GM21528 (cell line): ENCODE measurements around the gene ABLIM1.

ENCODE experiments used
- ATAC-seq: cut with Tn5 transposase; IDR thresholded peaks from one replicate; pipeline ENCODE4 v1.9.1; 2021; ENCODE audit warnings: mild to moderate bottlenecking, moderate library complexity; ENCODE audit not compliant: unreplicated experiment, low FRiP score

ABLIM1 gene

DNA sequence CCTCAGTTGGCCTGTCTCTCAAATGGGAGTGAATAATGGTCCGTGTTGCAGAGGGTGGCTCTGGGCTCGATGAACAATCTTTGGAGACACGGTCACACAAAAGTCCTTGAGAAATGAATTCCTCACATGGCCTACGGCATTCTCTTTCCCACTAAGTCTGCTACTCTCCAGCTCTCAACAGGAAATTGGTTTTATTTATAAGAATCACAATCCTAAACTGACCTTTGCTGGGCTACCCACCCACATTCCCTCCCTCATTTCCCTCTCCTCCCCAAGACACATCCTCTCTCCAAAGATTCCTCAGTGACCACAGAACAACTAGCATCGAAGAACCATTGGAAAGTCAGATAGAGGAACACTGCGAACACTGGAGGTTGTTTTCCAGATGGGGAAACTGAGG, 258.5 kb downstream of the ABLIM1 start:
- no peak for ATAC-seq

DNA sequence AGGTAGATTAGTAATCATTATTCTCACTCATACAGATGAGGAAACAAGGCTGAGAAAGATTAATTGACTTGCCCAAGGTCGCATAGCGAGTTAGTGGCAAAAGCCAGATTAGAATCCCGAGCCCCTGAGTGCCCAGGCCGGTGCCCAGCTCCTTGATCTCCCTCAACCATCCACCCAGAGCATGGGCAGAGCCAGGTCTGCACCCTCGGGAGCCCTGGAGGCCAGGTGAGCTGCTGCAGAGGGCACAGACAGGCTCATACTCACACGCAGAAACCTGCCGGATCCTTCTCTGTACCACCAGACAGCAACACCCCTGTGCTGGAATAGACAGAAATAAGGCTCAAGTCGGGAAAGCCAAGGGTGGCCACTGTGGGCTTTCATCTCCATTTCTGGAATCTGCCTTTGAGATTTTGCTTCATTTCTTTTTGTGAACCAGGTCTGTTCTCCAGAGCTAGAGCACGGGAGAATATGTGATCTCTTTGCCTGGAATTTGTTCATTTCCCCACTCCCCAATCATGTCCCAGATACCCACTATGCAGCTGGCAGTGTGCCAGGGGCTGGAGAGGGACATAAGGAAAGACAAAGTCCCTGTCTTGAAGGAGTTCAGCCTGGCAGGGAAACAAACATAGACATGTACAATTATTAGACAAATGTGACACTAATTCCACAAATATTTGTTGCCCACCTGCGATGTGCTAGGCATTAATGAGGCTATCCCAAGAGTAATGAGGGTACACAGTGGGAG, 259.3 kb downstream of the ABLIM1 start:
- no peak for ATAC-seq

DNA sequence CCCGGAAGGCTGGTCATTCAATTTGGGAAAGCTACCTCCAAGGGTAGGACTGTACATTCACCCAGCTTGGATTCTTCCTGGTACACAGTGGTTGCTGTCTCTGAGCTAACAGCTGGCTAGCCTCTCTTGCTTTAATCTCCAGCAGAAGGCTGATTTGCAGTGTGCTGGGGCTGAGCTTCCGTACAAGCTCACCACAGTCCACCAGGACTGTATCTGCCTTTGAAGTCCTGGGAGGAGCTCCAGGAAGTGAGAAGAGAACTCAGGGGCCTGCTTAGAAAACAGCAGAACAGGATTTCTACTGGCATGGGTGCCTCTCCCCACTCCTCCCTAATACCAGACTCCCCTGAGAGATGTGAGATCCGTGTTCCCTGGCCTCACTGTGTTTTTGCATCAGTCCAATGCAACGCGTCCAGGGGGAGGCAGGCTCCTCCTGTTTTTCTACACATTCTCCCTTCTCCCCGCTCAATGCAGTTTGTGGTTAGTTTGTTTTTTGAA, 260.4 kb downstream of the ABLIM1 start:
- ATAC-seq: no peak

DNA sequence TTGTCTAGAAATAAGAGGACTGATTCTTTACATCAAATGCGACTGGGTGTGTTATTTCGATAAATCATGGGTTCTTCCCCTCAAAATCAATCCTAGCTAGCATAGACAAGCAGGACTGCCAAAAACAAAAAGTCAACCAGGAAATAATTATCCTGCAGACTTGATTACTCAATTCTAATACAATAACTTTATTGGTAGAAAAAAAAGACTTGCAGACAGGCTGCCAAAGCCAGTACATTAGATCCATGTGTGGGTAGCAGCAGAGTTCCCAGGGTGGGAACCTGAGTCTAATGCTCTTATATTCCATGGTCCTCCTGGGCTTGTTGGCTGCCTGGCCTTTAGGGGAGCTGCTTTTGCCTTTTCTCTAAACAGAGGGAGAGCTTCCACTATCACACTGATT, 261.6 kb downstream of the ABLIM1 start:
- no peak for ATAC-seq

DNA sequence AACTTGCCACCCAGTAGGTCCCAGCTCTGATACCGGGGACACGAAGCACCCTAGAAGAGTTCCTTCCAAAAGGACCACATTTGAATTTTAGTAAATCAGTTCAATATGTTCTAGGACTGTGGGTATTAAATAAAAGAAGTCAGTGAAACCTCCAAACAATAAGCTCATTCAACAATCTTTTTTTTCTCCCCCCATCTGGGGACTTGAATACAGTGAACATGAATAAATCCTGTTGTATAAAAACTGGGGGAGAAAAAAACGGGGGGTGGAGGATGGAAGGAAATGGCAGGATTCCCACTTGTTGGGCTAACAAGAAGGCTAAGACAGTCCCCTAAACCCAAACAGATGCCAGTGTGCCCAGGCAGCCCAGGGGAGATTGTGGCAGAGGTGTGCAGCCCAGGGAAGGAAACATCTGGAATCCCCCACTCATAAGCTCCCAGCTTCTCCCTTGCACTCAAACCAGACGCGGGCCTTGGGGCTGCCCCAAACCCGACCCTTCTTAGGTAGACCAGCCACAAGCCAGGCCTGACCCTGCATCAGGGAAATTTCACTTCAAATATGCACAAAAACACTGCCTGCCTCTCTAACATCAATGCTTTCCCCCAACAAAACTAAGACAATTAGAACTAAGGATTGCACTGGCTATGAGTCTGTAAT, 262.6 kb downstream of the ABLIM1 start:
- ATAC-seq: no peak

DNA sequence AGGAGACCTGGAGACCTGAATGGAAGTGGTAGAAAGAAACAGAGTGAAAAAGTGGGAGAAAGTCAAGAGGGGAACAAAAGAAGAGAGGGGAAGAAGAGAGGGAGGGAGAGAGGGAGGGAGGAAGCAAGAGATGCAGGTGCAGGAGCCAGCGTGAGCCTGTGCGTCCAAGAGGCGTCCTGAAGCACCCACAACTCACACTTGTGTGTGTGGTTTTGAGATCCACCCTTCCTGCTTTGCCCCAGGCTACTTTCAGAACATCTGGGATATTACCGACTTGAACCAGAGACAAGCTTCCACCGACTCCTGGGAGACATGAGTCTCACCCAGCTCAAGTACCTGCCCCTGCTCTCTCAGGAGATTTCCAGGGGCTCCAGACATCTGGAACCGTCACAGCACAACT, 263.5 kb downstream of the ABLIM1 start:
- no peak for ATAC-seq

DNA sequence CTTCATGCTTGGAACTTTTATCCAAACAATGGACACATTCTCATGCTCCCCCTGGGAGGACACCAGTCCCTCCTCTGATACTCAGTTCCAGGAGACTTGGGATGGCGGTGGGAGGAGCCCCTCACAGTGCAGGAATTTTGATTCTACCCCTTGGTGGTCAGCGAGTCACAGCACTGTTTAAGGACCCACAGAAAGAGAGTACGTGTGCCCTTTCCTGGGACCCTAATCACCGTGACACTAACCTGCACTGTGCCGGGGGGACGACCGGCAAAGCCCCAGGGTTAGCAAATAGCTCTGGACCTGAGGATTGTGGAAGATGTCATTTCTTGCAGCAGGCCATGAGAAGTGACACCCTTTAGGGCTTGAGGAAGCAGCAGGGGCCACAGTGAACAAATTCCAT, 264.2 kb downstream of the ABLIM1 start:
- ATAC-seq: no peak

DNA sequence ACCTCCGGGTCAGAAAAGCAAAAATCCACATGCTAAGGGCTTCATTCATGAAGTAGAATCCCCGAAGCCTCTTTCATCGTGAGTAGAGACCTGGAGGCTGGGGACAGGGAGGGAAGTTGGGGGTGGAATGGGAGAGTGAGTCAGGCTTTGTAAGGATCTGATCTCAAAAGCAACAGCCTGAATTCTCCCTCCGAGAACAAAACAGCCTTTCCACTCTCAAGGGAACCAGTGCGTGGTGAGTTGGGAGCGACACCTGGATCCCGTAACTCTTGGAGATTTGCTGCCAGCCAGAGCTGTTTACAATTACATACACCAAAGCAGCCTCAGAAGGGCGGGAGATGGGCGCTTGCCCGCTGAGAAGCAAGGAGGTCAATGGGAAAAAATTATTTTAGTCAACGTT, 264.6 kb downstream of the ABLIM1 start:
- ATAC-seq: no peak

DNA sequence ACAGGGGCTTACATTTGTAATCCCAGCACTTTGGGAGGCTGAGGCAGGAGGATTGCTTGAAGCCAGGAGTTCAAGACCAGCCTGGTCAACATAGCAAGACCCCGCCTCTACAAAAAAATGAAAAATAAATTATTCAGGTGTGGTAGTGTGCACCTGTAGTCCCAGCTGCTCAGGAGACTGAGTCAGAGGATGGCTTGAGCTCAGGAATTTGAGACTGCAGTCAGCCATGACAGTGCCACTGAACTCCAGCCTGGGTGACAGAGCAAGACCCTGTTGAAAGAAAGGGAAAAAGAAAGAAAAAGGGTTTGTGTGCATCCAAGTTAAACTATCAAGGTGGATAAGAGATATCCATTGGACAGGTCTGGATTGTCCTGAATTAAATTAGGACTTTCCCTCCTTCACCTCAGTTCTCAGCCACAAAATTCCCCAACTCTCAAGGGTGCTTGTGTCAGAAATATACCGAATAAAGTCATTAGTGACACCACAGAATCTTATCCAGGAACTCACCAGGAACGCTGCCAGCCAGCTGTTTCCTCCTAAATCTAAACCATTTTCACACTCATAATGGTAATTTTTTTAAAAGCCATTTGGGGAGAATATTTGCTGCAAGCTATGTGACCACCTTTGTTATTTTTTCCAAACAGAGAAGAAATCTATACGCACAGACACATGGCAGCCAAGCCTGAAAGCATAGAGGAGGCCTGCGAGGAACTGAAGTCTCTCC, 265.8 kb downstream of the ABLIM1 start:
- no peak for ATAC-seq

DNA sequence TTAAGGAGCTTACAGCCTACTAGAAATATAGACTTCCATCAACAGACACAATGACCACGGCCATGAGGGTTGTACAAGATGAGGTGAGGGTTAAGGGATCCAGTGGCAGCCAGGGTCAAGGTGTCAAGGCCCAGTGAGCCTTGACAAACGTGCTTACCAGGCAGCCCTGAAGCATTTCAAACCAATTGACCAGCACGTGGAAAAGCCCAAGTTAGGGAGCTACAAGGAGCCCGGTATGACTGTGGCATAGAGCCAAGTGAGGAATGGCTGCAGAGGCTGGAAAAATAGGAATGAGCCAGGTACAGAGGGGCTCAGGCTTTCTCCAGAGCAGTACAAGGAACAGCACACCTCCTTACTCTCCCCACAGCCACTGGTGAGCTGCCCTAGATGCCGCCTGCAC, 266.5 kb downstream of the ABLIM1 start:
- ATAC-seq: no peak

DNA sequence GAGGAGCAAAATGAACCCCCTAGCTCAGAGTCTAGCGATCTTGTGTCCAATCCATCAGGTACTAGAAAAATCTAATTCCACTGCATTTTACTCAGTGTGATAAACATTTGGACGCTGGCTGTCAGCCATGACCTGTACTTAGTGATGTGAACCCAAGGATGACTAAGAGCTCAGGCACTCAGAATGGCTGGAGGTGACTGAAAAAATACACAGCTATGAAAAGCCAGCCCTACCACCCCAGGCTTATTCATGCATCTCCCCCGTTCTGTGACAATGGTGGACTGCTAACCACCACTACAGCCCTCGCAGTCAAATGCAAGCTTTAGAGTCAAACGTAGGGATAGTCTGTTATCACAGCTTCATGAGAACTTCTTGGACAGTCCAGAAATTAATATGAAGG, 268.6 kb downstream of the ABLIM1 start:
- no peak for ATAC-seq

DNA sequence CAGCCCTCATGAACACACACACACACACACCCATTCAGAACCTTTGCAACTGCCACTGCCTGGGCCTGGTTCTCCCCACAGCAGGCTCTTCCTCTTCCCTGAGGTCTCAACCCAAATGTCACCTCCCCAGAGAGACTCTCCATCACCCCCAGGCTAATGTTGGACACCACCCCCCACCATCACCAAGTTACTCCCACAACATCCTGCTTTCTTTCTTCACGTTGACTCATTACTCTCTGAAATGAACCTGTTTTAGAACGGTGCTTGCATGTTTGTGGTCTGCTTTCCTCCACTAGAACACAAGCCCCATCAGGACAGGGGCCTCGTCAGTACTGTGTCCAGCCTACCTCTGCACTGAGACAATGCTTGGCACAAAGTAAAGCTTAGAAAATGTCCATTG, 269.8 kb downstream of the ABLIM1 start:
- ATAC-seq: no peak

DNA sequence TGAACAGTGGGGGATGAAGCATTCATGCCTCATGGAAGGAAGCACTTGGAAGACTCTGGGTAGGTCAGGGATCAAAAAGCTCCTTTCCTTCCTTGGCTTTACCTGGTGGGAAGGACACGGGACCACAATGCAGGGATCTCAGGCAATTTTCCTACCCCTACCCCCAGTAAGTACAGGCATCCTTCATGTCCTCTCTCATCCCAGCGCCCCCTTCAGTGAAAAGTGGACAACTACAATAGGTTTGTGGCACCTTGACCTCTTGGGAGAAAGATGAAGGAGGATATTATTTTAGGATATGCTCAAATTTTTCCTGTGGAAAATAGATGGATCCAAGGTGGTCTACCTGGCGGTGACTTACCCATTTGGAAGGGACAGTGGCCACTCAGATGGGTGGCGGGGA, 270.3 kb downstream of the ABLIM1 start:
- ATAC-seq: no peak

DNA sequence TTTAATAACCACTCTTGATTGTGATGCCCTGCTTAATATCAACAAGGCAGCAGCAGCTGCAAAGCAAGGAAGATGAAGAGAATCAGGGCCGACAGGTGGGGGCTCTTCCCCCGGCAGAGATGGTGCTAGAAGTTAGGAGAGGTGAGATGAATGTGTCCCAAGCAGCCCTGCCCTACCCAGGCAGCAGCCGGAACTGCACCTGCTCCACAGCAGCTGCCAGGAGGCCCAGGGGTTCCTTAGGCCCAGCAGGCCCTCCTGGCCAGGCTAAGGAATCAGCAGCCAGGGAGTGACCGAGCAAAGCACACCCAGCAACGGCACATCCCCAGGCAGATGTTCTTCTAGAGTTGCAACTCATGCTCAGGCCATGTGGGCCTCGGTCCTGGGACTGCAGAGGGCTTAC, 271.6 kb downstream of the ABLIM1 start:
- ATAC-seq: no peak

DNA sequence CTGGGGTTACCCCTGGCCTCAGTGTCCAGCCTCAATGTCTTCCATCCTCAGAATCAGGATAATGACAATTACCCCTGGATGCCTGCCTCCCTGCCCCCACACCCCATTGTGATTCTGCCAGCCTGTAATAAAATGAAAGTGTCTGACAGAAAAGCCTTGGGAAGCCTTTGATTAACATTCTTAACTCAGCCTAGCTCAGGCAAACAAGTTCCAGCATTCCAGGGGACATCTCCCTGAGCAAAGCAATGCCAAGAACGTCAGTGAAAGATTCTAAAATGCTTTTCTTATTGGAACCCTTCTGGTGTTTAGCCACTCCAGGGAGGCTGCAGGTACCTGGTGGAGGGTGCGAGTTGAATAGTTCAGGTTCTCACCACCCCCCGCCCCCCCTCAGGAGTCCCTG, 272.5 kb downstream of the ABLIM1 start:
- no peak for ATAC-seq

DNA sequence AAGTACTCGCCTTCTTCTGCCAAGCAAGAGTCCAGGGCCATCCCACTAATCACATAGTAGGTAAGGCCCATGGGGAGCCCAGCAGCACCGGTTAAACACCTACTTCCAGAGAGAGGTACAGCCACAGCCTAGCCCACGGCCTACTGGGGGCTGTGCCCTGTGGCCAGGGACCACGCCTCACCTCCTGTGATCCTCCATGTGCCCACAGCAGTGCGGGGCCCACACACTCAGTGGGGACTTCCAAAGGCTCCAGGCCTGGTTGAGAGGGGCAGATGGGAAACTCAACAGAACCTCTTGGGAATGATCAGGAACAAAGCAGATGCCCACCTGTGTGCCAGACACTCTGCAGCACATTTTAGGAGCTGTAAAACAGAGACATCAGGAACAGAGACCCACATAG, 273.5 kb downstream of the ABLIM1 start:
- ATAC-seq: no peak

DNA sequence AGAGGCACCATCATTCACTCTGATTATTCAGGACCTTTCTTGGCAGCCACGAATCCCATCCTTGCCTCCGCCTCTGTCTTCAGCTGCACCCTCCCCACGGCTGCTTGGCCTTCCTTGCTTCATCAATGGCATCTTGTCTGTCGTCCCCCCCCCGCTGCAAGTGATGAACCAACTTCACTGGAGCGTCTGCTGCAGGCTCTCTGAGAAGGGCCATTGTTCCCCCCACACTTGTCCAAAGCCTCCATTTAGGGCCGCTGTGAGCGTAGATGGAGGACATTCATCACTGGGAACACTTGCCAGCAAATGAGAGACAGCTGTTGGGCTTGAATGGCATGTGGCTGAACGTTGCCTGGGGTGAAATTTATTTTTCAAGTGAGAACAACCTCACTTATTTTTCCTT, 273.9 kb downstream of the ABLIM1 start:
- no peak for ATAC-seq
